GM19397 (cell line): ENCODE measurements around the gene PERM1.
"Not testable (repeated sequence)": the region's sequence is repeated elsewhere in the genome, so short reads cannot be mapped to it uniquely, and the experiment has no call there.

Source experiments
- ATAC-seq: cut with Tn5 transposase; IDR thresholded peaks from one replicate; pipeline ENCODE4 v1.9.1; 2021; ENCODE audit warnings: mild to moderate bottlenecking, moderate library complexity; ENCODE audit not compliant: unreplicated experiment

PERM1 gene

GRCh38 chr1:950881-951280 lies 31.0 kb downstream of the PERM1 start:
- ATAC-seq, result no peak

DNA sequence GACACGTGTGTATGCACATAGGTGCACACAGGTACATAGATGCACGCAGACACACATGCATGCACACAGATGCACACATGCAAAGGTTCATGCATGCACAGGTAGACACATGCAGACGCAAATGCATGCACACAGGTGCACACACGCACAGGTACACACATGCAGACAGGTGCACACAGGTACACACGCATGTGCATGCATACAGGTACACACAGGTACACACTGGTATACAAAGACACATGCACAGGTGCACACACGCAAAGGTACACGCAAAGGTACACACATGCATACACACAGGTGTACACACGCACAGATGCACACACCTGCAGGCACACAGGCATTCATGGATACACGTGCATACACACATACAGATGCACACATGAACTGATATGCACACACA lies 31.6 kb downstream of the PERM1 start:
- ATAC-seq, result no peak

DNA sequence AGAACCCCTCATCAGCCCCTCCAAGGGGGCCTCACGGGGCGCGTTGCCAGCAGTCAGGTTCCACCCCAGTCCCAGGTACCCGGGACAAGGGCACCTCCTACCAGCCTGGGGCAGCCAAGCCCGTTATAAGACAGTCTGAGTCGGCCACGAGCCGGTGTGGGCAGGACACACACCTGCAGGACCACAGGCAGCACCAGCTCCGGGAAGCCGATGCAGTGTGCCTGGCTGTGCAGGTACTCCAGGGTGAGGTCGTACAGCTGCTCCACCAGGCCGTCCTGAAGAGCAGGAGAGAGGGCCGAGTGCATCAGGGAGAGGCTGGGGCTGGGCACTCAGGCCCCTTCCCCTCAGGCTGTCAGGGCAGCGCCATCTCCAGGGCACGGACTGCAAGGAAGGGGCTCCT lies 33.9 kb downstream of the PERM1 start:
- no peak for ATAC-seq

- not testable (repeated sequence) for ATAC-seq
Measured at GRCh38 chr1:946811-947210, 35.1 kb downstream of the PERM1 start.

GRCh38 chr1:945688-946556 lies 36.0 kb downstream of the PERM1 start:
- ATAC-seq, result no peak

GRCh38 chr1:944341-945325 lies 37.3 kb downstream of the PERM1 start:
- ATAC-seq, result no peak

DNA sequence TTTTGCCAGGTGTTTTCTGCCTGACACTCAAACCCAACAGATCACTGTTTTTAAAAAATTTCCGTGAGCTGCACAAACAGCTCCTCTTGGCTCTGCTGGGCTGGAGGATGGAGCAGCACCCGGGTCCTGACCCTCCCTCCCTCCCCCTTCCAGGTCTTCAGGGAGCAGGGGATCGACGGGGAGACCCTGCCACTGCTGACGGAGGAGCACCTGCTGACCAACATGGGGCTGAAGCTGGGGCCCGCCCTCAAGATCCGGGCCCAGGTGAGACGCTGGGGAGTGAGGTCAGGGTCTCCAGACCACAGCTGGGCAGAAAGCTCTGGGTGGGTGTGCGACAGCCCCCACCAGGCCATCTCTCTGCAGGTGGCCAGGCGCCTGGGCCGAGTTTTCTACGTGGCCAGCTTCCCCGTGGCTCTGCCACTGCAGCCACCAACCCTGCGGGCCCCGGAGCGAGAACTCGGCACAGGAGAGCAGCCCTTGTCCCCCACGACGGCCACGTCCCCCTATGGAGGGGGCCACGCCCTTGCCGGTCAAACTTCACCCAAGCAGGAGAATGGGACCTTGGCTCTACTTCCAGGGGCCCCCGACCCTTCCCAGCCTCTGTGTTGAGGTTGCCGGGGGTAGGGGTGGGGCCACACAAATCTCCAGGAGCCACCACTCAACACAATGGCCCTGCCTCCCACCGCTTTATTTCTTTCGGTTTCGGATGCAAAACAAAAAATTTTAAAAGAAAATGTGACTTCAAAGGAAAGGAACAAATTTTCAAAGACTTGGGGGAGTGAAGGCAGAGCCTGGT lies 38.1 kb downstream of the PERM1 start:
- no peak for ATAC-seq

DNA sequence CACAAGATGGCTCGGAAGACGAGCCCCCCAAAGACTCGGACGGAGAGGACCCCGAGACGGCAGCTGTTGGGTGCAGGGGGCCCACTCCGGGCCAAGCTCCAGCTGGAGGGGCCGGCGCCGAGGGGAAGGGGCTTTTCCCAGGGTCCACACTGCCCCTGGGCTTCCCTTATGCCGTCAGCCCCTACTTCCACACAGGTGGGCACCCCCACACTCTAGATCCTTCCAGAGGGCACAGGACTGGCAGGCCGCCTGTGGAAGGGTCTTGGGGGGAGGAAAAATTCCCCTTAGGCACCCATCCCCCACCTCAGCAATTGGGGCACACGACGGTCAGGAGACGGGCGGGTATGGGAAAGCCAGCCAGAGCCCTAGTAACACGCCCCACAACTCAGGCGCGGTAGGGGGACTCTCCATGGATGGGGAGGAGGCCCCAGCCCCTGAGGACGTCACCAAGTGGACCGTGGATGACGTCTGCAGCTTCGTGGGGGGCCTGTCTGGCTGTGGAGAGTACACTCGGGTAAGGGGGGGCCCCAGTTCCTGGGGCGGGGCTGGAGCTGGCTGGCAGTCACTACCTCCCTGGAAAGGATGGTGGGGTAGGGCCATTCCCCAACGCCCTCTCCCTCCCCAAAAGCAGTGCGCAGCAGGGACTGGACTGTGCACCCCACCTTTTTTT lies 38.9 kb downstream of the PERM1 start:
- ATAC-seq, result no peak

- no peak for ATAC-seq
Measured at GRCh38 chr1:942411-942821, 39.5 kb downstream of the PERM1 start.

DNA sequence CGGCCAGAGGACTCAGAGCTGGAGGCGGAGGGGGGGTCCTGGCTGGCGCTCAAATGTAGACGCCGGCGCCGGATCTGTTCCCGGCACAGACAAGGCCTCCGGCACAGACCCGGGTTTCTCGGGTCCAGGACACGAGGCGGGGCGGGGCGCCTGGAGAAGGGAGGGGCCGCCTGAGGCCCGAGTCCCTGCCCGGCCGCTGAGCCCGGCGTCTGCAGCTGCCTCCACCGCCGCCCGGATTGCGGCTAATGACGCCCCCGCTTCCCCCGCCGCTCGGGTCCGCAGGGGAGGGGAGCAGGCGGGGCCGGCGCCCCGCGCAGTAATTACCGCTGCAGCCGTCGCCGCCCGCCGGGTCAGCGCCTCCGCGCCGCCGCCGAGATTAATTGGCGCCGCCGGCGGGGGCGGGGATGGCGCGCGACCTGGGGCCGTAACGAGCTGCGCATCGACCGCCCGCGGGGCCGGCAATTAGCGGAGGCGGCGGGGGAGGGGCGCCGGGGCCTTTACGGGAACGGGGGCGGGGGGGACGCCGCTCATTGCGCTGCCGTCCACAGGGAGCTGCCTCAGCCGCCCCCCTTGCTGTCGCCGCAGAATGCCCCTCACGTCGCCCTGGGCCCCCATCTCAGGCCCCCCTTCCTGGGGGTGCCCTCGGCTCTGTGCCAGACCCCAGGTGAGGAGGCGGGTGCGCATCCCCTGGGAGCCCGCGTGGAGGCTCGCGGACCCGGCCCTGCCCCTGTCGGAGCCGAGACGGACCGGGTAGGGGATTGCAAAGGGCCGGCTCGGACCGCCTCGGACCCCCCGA lies 40.1 kb downstream of the PERM1 start:
- no peak for ATAC-seq

- no peak for ATAC-seq
Measured at GRCh38 chr1:941015-941587, 40.8 kb downstream of the PERM1 start.

GRCh38 chr1:940107-941014 lies 41.5 kb downstream of the PERM1 start:
- no peak for ATAC-seq

GRCh38 chr1:939511-940106 lies 42.3 kb downstream of the PERM1 start:
- ATAC-seq, result no peak

DNA sequence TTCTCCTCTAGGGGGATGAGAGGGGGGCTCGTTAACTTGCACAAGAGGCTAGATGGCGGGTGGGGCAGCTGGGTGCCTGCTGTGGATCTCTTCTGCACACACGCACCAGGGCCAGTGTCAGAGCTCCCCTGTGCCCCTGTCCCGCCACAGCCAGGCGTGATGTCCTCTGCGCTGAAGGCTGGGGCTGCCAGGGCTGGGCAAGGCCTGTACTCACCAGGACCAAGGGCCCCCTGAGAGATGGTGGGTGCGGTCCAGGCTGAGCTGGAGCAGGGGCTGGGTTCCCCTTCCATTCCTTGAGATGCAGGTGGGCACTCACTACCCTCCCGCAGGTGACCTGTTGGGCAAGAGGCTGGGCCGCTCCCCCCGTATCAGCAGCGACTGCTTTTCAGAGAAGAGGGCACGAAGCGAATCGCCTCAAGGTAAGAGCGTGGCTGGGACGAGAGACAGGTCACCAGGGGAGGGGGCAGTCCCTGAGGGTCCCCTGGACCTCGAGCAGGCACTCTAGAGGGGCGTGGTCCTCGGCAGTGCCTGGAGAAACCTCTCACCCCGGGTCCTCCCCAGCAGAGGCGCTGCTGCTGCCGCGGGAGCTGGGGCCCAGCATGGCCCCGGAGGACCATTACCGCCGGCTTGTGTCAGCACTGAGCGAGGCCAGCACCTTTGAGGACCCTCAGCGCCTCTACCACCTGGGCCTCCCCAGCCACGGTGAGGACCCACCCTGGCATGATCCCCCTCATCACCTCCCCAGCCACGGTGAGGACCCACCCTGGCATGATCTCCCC lies 43.0 kb downstream of the PERM1 start:
- no peak for ATAC-seq

GRCh38 chr1:938088-938683 lies 43.7 kb downstream of the PERM1 start:
- no peak for ATAC-seq

GRCh38 chr1:937521-937920 lies 44.4 kb downstream of the PERM1 start:
- ATAC-seq, result no peak
